Measurements from ENCODE around the gene MORN1.

The MORN1 gene

DNA sequence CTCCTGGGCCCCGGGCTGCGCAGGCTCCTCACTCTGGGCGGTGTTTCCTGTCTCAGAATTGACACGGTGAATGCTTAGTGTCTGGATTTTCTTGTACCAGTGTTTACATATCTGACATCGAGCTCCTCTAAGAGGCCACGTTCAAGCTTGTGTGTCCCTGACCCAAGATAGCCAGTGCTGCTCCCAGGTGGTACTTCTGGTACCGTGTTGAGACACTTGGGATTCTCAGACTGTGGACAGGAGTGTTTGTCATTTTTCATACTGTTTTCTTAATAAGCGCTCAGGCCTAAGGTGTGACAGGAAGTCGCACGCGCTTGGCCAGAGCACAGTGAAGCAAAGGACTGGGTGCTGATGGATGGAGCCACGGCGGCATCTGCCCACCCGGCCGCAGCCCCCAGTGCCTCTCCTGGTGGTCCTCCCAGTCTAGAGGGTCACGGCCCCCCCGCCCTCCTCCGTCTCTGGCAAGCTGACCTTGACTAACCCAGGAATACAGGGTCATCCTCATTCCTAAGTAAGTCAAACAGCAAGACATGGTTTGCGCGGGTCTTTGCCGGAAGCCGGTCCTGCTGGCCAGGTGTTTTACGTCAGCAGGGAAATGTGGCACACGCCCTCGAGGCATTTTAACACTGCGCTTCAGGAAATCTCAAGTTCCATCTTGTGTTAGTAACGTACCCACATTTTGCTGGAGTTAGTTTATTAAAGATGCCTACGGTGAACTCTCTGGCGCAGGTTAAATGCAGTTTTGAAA, 13.0 kb upstream of the MORN1 start:
- no peak for DNase-seq

DNA sequence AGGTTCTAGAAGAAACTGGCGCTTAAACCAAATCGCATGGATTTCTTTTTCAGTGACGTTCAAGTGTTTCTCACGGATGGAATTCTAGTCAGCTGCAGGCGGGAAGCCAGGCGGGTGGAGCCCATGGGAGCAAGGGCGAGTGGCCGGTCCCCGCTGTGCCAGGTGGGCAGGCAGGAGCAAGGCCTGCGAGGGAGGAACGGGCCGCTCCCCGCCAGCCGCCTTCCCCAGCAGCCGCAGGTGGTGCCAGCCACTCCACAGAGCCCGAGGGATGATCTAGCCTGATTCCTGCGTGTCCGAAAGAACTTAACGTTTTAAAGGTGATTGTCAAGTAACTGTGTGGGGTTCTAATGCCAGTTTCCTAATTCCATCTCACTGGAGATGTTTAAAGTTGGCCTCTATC, 11.9 kb upstream of the MORN1 start:
- DNase-seq, result no peak

DNA sequence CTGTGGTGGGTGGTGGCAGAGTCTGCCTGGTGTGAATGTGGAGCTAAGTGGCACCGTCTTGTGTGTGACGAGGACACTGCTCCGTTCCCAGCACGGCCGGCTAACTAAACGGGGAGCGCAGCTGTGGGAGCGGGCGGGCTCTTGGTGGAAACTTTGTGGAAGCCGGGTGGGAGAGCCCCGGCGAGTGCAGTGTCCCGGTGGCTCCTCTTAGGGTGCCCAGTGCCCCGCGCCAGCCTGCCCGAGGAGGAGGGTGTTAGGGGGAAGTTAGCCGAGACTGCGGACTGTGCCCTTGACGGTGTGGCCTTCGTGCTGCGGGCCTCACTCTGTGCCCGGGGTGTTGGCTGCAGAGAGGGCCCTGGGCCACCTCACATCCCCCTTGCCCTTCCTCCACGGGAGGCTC, 11.1 kb upstream of the MORN1 start:
- no peak for DNase-seq

DNA sequence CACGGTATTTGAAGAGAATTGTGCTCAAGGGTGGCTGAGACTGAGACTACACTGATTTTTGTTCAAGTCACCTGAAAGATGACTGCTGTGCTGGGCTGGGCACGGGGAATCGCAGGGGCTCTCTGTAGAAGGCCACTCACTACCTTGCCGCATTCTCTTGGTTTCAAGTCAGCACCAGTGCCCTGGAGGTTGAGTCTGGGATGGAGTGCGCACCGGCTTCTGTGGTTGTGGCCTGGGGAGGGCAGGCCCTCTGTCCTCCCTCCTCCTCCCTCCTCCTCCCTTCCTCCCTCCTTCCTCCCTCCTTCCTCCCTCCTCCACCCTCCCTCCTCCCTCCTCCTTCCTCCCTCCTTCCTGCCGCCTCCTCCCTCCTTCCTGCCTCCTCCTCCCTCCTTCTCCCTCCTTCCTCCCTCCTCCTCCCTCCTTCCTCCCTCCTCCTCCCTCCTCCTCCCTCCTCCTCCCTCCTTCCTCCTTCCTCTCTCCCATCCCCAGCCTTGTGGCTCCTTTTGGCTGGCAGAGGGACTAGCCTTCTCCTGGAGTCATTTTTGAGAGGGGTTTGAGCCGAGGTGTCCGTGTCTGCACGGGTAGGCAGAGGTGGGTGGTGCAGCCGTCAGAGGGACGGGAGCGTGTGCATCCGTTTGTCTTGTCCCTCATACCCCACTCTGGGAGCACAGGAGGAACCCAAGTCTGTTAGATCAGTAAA, 9.7 kb upstream of the MORN1 start:
- no peak for DNase-seq

DNA sequence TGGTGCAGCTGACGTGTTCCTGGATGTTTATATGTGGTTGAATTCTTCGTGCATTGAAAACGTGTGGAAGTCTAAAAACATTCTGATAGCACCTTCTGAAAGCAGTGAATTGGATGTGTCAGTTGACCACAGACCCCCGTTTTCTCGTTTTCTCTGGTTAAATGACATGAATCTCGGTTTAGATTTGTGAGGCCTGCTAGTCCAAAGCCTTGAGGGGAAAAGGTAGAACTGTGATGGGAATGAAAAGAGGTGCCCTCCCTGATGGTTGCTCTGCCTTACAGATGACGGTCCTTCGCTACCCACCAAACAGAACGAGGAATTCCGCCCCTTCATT, 9.2 kb upstream of the MORN1 start:
- no peak for DNase-seq

DNA sequence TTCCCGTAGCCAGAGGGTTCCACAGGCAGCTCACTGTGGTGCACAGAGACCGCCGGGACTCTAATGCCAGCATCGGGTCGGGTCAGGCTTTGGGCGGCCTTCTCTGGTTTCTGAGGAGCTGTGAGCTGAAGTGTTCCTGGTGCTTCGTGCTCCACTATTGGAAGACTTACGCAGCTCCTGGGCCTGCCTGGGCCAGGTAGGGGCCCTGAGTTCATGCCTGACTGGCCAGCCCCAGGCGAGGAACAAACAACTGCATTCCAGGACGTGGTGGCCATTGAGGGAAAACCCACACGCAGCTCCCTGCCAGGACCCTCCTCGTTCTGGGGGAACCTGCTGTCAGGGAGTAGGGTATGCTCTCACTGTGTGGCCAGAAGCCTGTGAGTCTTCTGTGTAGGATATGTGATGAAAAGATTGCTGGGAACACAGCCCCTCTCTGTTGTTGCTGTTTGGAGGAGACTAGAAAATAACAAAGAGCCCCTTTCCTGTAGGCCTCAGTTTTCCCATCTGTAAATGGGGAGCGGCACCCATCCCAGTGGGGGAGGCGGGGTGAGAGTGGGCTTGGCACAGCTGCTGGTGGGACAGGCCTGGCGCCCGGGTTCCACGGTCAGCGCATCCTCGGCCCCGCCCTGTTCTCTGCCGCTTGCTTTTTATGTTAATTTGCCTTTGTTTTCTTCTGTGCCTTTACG, 8.7 kb upstream of the MORN1 start:
- DNase-seq, result no peak

DNA sequence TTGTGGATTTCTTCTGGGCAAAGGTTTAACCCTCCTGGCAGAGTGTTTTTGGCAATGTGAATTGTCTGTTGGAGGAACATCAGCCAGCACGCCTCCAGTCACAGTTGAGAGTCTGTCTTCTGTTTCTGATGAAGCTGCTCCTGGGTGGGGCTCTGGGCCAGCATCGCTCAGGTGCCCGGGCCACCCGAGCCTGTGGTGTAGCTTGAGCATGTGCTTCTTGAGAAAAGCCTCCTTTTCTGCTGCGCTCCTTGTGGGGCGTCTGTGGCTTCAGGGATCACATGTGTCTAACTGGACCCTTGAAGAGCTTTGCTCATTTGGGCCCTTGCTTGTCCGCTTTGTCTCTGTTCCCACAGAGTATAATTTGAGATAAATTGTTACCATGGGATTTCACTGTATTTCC, 7.5 kb upstream of the MORN1 start:
- DNase-seq, result no peak

DNA sequence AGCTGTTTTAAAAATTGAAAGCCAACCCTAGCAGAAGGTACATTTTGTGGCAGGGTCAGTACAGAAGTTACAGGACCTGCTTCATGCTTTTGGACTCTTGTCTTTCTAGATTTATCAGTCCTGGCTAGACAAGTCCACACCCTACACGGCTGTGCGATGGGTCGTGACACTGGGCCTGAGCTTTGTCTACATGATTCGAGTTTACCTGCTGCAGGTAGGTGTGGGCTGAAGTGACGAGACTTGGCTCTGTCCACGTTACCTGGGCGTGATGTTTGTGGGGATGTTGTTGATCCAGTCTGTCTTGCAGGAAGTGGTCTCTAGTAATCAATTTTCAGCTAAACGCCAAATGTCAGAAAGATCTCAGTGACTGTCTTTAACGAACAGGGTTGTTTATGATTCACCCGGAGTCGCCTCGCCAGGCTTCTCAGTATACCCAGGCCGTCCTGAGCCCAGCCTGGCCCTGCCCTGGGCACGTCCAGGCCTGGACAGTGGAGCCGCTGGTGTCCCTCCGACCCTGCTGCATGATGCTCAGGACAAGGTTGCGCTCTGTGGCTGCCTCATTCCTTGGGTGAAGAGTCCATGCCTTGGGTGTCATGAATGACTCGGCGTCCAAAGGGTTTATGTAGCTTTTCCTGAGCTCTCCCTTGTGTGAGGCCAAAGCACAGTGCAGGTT, 5.8 kb upstream of the MORN1 start:
- DNase-seq, result no peak

DNA sequence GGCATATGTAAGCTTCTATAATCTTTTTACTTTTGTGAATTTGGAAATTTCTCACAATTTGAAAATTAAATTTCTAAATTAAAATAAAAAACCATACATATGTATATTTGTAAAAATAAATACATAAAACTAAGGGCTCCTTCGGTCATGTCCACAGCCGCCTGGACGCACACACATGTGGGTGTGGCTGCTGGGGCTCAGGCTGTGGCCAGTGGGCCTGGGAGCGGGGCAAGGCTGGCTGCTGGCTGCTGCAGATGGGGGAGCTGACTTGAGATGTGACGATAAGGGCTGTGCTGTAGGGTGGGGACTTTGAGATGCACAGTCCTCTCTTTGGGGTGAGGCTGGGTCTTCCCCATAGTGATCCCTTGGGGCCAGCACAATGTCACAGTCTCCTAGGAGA, 5.1 kb upstream of the MORN1 start:
- no peak for DNase-seq

DNA sequence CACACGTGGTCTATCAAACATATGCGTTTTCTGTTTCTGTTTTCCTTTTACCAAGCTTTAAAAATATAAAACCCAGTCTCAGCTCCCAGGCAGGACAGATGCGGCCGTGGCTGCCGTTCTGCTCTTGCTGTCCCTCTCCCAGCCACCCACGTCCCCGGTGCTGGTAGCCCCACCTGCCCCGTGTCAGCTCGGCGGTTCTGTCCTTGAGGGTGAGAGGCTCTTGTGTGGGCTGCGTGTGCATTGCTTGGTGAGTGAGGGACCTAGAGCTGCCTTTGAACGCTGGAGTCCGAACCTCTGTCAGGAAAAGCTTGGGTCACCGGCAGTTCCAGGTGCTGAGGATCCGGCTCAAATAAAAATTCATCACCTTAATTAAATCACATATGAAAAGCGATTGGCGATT, 4.7 kb upstream of the MORN1 start:
- DNase-seq, result no peak

DNA sequence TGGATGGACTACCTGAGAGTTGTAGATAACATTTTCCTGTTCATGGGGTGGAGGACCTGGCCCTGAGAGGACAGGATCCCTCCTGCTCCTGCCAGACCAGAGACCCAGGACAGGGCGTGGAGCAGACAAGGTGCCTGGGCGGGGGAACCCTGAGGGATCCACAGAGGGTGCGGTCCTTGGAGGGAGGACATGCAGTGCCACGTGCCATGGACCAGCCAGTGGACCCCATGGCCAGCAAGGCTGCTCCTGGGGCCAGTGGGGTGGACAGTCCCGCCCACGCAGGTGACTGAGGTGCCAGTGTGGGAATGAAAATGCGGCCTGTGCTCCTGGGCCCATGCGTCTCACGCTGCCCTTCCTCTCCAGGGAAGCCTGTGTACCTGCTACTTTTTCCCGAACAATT, 3.9 kb upstream of the MORN1 start:
- DNase-seq, result no peak

DNA sequence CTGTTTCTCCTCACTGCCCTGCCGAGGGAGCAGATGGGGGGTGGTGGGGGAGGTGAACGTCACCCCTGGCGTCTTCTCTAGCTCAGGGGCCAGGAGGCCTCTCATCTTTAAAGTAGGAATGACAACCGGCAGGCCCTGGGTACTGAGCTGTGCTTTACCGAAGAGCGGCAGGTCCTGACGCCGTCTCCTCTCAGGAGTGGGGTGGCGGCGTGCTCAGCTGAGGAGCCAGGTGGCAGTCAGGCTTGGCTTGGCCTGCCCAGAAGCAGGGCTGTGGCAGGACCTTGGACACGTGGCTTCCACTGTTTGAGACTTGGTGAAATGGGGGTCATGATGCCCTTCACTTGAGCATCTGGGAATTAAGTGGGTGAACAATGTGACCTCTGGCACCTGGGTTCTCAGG, 3.4 kb upstream of the MORN1 start:
- no peak for DNase-seq

DNA sequence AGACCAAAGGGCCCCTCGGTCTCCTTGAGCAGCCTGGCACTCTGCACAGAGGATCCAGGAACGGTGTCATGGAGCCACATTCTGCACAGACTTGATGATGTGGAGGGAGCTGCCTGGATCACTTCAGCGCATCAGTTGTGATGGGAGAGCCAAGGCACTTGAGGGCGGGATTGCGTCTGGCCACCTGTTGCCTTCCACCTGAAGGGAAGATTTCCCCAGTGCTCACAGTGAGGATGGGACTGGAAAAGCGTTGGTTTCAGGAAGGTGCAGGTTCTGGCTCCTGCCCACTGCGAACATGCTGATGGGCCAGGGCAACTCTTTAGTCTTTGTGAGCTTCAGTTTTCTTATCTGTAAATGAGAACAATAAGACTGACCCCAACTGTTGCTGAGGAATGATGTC, 2.9 kb upstream of the MORN1 start:
- no peak for DNase-seq

DNA sequence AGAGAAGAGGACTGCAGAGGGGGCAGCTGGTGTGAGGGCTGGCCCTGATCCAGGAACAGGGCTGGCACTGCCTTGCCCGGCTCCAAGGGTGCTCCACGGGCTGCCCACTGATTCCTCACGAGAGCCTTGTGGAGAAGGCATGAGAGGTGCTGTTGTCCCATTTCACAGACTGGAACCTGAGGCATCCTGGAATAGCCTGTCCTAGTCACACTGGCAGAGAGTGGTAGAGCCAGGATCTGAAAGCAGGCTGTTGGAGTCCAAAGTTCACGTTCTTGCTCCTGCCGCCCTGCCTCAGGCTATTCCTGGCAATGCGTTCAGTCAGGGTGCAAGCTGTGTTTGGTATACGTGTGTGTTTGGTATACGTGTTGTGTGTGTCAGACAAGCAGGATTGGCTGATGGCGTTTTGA, 2.1 kb upstream of the MORN1 start:
- no peak for DNase-seq

DNA sequence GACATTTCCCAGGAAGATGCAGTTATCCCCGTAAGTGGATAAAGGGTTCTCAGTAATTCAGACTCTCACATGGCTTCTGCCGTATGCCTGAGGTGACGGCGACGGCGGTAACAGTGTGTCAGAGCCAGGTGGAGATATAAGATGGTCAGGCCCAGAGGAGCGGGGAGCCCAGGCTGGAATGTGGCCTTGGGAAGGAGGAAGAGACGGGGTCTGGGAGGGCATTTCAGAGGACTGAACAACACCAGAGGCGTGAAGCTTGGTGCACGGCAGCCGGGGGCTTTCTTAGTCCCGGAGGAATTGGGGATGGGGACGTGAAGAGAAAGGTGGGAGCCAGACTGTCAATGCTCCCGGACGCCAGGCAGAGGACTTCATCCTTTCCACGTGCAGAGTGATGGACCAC, 1.3 kb upstream of the MORN1 start:
- no peak for DNase-seq

DNA sequence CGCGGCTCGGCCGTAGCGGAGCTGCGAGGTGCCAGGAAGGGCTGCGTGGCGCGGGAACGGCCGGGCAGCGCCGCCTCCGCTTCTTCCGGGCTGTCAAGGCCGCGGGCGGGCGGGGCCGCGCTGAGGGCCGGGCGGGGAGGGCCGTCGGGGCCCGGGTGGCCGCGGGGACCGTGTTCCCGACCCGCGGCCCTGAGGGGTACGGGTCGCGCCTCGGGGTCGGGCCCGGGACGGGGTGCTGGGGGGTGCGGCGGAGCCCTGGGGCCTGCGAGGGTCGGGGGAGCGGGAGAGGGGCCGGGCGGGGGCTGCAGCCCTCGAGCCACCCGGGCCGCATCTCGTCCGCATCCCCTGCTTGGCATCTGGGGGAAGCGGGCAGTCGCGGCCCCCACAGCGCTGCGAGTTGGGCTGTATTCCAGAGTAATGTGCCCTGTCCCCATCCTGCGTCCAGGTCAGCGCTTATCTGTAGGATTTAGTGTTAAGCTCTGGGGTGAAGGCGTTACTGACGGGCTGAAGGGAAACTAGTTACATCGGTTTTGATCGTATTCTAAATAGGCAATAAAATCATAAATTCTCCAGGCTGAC, 666 bp upstream of the MORN1 start:
- DNase-seq, result no peak

DNA sequence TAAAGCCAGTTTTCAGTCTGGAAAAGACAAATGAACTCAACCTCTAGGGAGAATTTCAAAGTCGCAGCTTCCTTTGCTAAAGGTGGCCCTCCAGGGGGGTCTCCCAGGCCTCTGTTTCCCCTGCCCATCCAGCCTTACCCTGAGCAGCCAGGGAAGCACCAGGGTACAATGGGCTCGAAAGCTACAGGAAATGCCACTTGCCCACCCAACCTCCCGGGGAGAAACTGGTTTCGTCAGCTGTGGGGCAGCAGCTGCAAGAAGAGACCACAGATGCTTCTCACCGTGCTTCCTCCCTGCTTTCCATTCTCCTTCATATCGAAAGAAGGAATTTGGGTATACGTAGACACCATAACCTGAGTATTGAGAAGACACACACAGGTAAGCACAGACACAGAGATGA, 1.7 kb downstream of the MORN1 start:
- DNase-seq, result no peak

DNA sequence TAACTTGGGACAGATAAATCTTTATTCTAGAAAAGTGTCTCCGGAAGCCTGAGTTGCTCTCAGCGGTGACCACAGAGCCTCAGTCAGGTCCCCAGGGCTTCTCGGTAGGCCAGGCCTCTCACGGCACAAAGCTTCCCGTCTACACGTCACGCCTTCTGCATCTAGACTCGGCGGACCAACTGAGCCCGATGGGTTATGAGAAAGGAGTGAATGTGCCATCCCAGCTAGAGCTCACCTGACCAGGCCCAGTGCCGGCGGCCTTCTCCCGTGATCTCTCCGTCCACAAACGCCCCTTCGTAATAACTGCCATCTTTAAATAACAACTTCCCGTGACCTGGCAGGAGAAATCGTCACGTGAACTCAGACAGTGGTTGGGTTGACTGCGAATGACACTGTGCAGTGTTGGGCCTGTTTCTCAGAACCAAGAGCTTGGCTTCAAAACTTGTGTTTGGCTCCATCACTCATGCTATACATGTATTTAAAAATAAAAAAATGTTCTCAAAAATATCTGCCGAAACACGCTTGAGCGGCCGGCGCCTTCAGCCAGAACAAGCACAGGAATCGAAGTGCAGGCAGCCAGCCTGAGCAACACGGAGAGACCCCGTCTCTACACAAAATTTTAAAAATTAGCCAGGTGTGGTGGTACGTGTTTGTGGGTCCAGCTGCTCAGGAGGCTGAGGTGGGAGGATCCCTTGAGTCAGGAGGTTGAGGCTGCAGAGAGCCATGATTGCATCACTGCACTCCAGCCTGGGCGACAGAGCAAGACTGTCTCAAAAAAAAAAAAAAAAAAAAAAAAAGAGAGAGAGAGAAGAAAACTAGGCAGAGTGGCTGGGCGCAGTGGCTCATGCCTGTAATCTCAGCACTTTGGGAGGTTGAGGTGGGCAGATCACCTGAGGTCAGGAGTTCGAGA, 3.1 kb downstream of the MORN1 start:
- no peak for DNase-seq

DNA sequence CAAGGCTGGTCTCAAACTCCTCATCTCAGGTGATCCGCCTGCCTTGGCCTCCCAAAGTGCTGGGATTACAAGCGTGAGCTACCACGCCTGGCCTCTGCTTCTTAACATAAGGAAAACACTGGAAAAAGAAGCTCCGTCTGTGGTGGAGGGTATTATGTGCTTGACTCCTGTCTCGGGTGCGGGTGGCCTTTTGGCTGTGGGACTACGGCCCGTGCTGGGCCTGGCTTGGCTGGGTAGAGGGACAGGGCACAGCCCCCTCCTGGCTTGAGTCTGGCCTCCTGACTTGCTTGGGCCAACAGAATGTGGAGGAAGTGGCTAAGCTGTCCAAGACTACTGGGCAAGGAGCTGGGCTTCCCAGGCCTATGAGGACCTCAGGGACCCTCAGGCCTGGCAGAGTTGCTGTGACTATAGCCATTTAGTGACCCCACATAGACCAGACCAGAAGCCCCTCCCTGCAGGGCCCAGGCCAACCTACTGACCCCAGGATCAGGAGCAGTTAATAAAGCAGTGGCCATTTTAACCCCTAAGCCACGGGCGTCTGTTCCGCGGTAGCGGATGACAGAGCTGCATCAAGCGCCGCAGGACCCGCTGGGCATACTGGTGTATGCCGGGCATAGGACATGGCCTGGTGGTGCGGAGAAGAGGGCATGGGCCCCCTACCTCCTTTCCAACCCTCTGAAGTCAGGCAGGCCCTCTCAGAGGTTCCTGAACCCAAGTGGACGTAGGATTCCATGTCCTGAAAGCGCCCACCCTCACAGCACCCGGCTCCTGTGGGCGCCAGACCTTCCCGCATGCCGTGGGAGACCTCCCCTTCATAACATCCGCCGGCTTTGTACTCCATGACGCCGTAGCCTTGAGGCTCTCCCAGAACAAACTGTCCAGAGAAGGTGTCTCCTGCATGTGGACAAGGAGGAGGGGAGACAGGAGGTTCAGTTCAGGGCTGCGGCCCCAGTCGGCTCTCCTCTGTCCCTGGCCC, 4.4 kb downstream of the MORN1 start:
- no peak for DNase-seq

DNA sequence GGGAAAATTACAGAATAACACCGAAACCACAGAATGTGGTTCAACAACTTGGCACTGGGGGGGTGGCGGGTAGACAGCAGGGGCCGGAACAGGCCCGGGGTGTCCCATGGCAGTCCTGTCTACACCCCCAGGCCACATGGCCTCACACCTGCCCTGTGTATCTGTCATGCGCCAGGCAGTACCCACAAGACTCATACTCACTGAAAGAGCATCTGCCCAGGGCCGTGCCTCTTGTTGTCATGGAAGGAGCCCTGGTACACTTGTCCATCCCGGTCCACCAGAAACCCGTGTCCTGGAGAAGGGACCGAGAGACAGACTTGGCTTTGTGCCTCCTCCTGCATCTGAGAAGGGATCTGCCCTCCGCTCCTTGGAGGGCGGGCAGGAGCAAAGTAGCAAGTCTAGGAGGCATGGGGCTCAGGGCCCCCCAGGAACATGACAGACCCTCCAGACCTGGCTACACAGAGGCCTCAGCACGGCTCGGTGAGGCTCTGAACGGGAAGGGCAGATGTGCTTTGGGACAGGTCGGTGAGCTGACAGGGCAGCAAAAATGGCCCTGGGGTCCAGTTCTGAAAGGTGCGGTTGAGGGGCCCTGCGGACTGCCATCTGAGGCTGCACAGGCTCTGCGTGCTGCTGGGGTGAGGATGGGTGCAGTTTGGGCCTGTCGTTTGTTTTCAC, 5.6 kb downstream of the MORN1 start:
- no peak for DNase-seq
